H9 (cell line): Measurements from ENCODE around the gene B3GNT3. TPM values are rescaled to one million over a fixed set of nuclear protein-coding genes. Genes with fewer than 3 reads are reported as not detected.

ENCODE experiments used
- DNase-seq: peaks from one replicate; pipeline ENCODE4 v3.0.0-alpha.2; 2017
- H2AFZ ChIP-seq: one replicate; pipeline ENCODE4 v1.6.1; 2013; ENCODE audit warnings: mild to moderate bottlenecking, low read length, control low read depth, moderate library complexity
- H2AK5ac ChIP-seq: 2 replicates; pipeline ENCODE4 v1.6.1; 2013; ENCODE audit warnings: low read length, control low read depth, mixed read lengths; ENCODE audit not compliant: insufficient read length
- H2BK120ac ChIP-seq: one replicate; pipeline ENCODE4 v1.6.1; 2013; ENCODE audit warnings: low read depth, mild to moderate bottlenecking, low read length, control low read depth, inconsistent platforms; ENCODE audit not compliant: poor library complexity, severe bottlenecking
- H2BK12ac ChIP-seq: 2 replicates; pipeline ENCODE4 v1.6.1; 2013; ENCODE audit warnings: low read length, control low read depth, mixed read lengths, low read depth; ENCODE audit not compliant: insufficient read length
- H2BK15ac ChIP-seq: 2 replicates; pipeline ENCODE4 v1.6.1; 2013; ENCODE audit warnings: low read depth, low read length, control low read depth
- H2BK20ac ChIP-seq: one replicate; pipeline ENCODE4 v1.6.1; 2013; ENCODE audit warnings: low read depth, mild to moderate bottlenecking, low read length, control low read depth, inconsistent platforms; ENCODE audit not compliant: poor library complexity, severe bottlenecking
- H2BK5ac ChIP-seq: 2 replicates; pipeline ENCODE4 v1.6.1; 2013; ENCODE audit warnings: low read length, control low read depth, mixed read lengths; ENCODE audit not compliant: insufficient read length
- H3K14ac ChIP-seq: 2 replicates; pipeline ENCODE4 v1.6.1; 2013; ENCODE audit warnings: low read length, control low read depth; ENCODE audit not compliant: insufficient read depth
- H3K18ac ChIP-seq: 2 replicates; pipeline ENCODE4 v1.6.1; 2013; ENCODE audit warnings: low read depth, mild to moderate bottlenecking, mixed read lengths, low read length, control low read depth; ENCODE audit not compliant: insufficient read length
- H3K23ac ChIP-seq: 2 replicates; pipeline ENCODE4 v1.6.1; 2013; ENCODE audit warnings: low read length, control low read depth, mixed read lengths, low read depth; ENCODE audit not compliant: insufficient read length
- H3K23me2 ChIP-seq: 2 replicates; pipeline ENCODE4 v1.6.1; 2013; ENCODE audit warnings: low read depth, mild to moderate bottlenecking, mixed read lengths, low read length, control low read depth; ENCODE audit not compliant: insufficient read length, poor library complexity, severe bottlenecking
- H3K27ac ChIP-seq: 2 replicates; pipeline ENCODE4 v1.5.1; 2013; ENCODE audit warnings: low read length, control low read depth, mixed read lengths, low read depth; ENCODE audit not compliant: insufficient read length
- H3K27me3 ChIP-seq: 2 replicates; pipeline ENCODE4 v1.6.1; 2013; ENCODE audit warnings: low read length, control low read depth, inconsistent platforms; ENCODE audit not compliant: insufficient read depth
- H3K4ac ChIP-seq: 2 replicates; pipeline ENCODE4 v1.6.1; 2013; ENCODE audit warnings: low read depth, mild to moderate bottlenecking, control low read depth, inconsistent platforms, low read length, moderate library complexity
- H3K4me1 ChIP-seq: 2 replicates; pipeline ENCODE4 v1.6.1; 2013; ENCODE audit warnings: low read length, control low read depth, inconsistent platforms; ENCODE audit not compliant: insufficient read depth
- H3K4me2 ChIP-seq: 2 replicates; pipeline ENCODE4 v1.6.1; 2013; ENCODE audit warnings: low read length, control low read depth, mixed read lengths; ENCODE audit not compliant: insufficient read length, insufficient read depth
- H3K56ac ChIP-seq: 2 replicates; pipeline ENCODE4 v1.6.1; 2013; ENCODE audit warnings: low read depth, mild to moderate bottlenecking, mixed read lengths, low read length, control low read depth; ENCODE audit not compliant: insufficient read length
- H3K79me1 ChIP-seq: 2 replicates; pipeline ENCODE4 v1.6.1; 2013; ENCODE audit warnings: low read depth, mild to moderate bottlenecking, moderate library complexity, low read length, control low read depth, inconsistent platforms; ENCODE audit not compliant: insufficient read depth, poor library complexity, severe bottlenecking
- H3K79me2 ChIP-seq: 2 replicates; pipeline ENCODE4 v1.6.1; 2013; ENCODE audit warnings: low read length, control low read depth, inconsistent platforms; ENCODE audit not compliant: insufficient read depth
- H3K9ac ChIP-seq: 2 replicates; pipeline ENCODE4 v1.6.1; 2013; ENCODE audit warnings: low read length, control low read depth, mixed read lengths; ENCODE audit not compliant: insufficient read length; ENCODE audit errors: extremely low read depth
- H3K9me3 ChIP-seq: one replicate; pipeline ENCODE4 v1.6.1; 2013; ENCODE audit warnings: low read depth, low read length, inconsistent platforms; ENCODE audit not compliant: control insufficient read depth
- H3T11ph ChIP-seq: one replicate; pipeline ENCODE4 v1.6.1; 2013; ENCODE audit warnings: mild to moderate bottlenecking, low read length, control low read depth, inconsistent platforms
- H4K20me1 ChIP-seq: one replicate; pipeline ENCODE4 v1.6.1; 2013; ENCODE audit not compliant: control insufficient read depth, insufficient read length, insufficient read depth
- H4K5ac ChIP-seq: 2 replicates; pipeline ENCODE4 v1.6.1; 2013; ENCODE audit warnings: low read depth, mild to moderate bottlenecking, mixed read lengths, low read length, control low read depth; ENCODE audit not compliant: insufficient read length
- H4K8ac ChIP-seq: replicated peaks from 2 replicates; pipeline ENCODE4 v1.6.1; 2013; ENCODE audit warnings: low read length, control low read depth, mixed read lengths, low read depth; ENCODE audit not compliant: insufficient read length
- H4K91ac ChIP-seq: 2 replicates; pipeline ENCODE4 v1.6.1; 2013; ENCODE audit warnings: low read depth, mild to moderate bottlenecking, moderate library complexity, mixed read lengths, low read length, control low read depth; ENCODE audit not compliant: insufficient read length
- H3K27ac Mint-ChIP-seq, 3 experiments: 2 replicates in 2 of 3; 3 replicates in 1 of 3; pipeline ENCODE4 v1.8.0; 2020 to 2021; ENCODE audit warnings: mixed read lengths in 3 of 3, mild to moderate bottlenecking in 1 of 3, moderate library complexity in 1 of 3
- H3K27me3 Mint-ChIP-seq: 2 replicates; pipeline ENCODE4 v1.8.0; 2021; ENCODE audit warnings: low read depth, mild to moderate bottlenecking, moderate library complexity, mixed read lengths
- H3K36me3 Mint-ChIP-seq, 3 experiments: 2 replicates in 2 of 3; 3 replicates in 1 of 3; pipeline ENCODE4 v1.8.0; 2020 to 2021; ENCODE audit warnings: low read depth in 3 of 3, mixed read lengths in 3 of 3; ENCODE audit not compliant: insufficient read depth in 1 of 3
- H3K4me1 Mint-ChIP-seq, 2 experiments: 2 replicates each; pipeline ENCODE4 v1.8.0; 2020; ENCODE audit warnings: mixed read lengths in 2 of 2
- H3K4me3 Mint-ChIP-seq, 2 experiments: 2 replicates in 1 of 2; 3 replicates in 1 of 2; pipeline ENCODE4 v1.8.0; 2020 to 2021; ENCODE audit warnings: mild to moderate bottlenecking in 2 of 2, mixed read lengths in 2 of 2, moderate library complexity in 1 of 2
- H3K9me3 Mint-ChIP-seq, 2 experiments: 2 replicates in 1 of 2; 3 replicates in 1 of 2; pipeline ENCODE4 v1.8.0; 2020; ENCODE audit warnings: mild to moderate bottlenecking in 2 of 2, mixed read lengths in 2 of 2, moderate library complexity in 1 of 2
- CTCF ChIP-seq: fragments of 200-600 bp; sonication (generic); conservative IDR thresholded peaks from 3 replicates; pipeline ENCODE4 v1.8.0; 2021; ENCODE audit warnings: antibody characterized with exemption, mild to moderate bottlenecking
- WGBS: extraction: QIAGEN DNeasy Blood & Tissue Kit; methylation state at CpG from one replicate; pipeline ENCODE4 v1.1.7; 2013; ENCODE audit warnings: missing lambda C conversion rate, low lambda C conversion rate, mixed read lengths; ENCODE audit not compliant: insufficient read length; ENCODE audit errors: extremely low coverage; 5-methylcytosine and 5-hydroxymethylcytosine counted together
- total RNA-seq: library from RNA; stranded (reverse); gene quantifications from 2 replicates; pipeline ENCODE4 v1.2.1, GENCODE V29; 2021

The B3GNT3 gene
- total RNA-seq, 1 experiment from 2014 or later, result 0.96 TPM

- Histone ChIP-seq H2BK120ac (no peak overlapping the region), H3K4me2 (no peak overlapping the region), H4K5ac (no peak overlapping the region), H2AFZ (no peak overlapping the region), H2BK15ac (no peak overlapping the region), H3K4me1 (no peaks in the 10 kb centered on the region), H3K14ac (no peak overlapping the region), H4K20me1 (no peaks in the 10 kb centered on the region), H2AK5ac (no peak overlapping the region), H3K27ac (no peak overlapping the region), H3K56ac (no peak overlapping the region), H3K18ac (no peak overlapping the region), H3K23me2 (no peaks in the 10 kb centered on the region), H3K4ac (no peak overlapping the region), H2BK5ac (no peak overlapping the region), H3K9ac (no peak overlapping the region), H2BK12ac (no peak overlapping the region), H4K8ac (no peak overlapping the region), H3K23ac (no peak overlapping the region), H3K79me2 (no peaks in the 10 kb centered on the region; the same call in 1 of the 2 replicates), H3K79me1 (no peaks in the 10 kb centered on the region), H3T11ph (no peak overlapping the region), H2BK20ac (no peak overlapping the region), H3K9me3 (no peaks in the 10 kb centered on the region), H4K91ac (no peak overlapping the region), H3K27me3 (no peaks in the 10 kb centered on the region)
- Mint-ChIP-seq H3K27ac (no peak overlapping the region), H3K36me3 (peaks cover 0 to 5% (median 4%) of the 10 kb centered on the region in 3 experiments; a peak in 5 of 7 replicates), H3K9me3 (no peaks in the 10 kb centered on the region), H3K4me3 (no peak overlapping the region), H3K27me3 (no peaks in the 10 kb centered on the region; the same call in 1 of the 2 replicates), H3K4me1 (peaks cover 8 to 39% of the 10 kb centered on the region in 2 experiments)
- TF ChIP-seq CTCF, result no peak
- no CpG with 5 or more reads among the region's 9 CpGs for WGBS
- DNase-seq, result no peak
Observed at GRCh38 chr19:17753976-17754375, 41.0 kb upstream of the B3GNT3 start.
